ENCODE measurements around the gene NUP88. TPM values are rescaled to one million over a fixed set of nuclear protein-coding genes. Genes with fewer than 3 reads are reported as not detected.

The NUP88 gene
- total RNA-seq, 1 donor from 2014 or later, result 45.1 TPM

DNA sequence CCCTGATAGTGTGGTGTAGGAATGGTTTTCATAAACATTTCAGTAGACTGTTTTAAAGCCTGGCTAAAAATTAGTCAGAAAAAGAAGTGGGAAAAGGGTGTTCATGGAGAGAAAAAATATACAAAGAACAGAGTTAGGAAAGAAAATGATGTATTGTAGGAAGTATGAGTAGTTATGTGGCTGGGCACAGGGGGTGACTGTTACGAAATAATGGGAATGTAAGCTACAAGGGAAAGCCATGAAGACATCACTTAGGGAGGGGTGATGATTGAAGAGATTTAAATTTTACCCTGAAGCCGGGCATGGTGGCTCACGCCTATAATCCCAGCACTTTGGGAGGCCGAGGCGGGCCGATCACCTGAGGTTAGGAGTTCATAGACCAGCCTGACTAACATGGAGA lies 55.3 kb downstream of the NUP88 start:
- no peak for DNase-seq (ENCODE audit: low spot score)
- intact Hi-C loops (cut with DNase I), result no loop called here

DNA sequence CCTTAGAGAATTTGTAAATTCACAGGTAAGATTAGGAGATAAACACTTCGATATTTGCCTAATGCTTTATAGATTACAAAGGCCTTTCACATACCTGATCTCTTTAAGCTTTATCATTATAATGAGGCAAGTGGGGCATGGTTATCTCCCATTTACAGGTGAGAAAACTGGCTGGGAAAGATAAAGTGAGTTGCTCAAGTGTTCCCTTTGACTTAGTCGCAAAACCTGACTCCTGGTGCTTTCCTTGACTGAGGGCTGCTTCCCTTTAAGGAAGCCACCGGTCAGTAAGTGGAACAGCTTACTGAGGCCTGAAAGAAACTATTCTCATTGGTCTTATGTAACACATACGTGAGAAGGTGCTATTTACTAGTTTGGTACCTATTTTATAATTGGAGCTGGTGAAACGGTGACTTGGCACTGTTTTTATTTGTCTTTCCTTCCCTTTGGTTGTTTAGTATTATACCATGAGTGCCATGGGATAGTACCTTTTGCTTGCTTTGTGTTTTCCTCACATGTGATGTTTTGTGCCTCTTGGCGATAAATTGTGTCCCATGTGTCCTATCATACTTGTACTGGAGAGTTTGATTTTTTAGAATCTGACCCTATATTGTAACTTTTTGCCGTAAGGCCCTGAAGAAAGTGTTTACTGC lies 57.2 kb downstream of the NUP88 start:
- intact Hi-C loops (cut with DNase I), result no loop called here
- DNase-seq (ENCODE audit: low spot score), result no peak

DNA sequence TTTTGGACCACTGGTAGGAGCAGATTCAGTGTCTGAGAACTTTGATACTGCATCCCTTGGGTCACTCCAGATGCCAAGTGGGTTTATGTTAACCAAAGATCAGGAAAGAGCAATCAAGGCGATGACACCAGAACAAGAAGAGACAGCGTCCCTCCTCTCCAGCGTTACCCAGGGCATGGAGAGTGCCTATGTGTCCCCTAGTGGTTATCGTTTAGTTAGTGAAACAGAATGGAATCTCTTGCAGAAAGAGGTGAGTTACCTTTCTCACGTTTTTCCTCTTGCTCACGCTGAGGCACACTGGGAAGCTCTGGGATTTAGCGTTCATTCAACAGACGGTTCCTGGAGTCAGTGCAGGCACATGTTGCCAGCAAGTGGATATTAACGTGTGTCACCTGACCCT lies 58.0 kb downstream of the NUP88 start:
- intact Hi-C loops (cut with DNase I), result no loop called here

DNA sequence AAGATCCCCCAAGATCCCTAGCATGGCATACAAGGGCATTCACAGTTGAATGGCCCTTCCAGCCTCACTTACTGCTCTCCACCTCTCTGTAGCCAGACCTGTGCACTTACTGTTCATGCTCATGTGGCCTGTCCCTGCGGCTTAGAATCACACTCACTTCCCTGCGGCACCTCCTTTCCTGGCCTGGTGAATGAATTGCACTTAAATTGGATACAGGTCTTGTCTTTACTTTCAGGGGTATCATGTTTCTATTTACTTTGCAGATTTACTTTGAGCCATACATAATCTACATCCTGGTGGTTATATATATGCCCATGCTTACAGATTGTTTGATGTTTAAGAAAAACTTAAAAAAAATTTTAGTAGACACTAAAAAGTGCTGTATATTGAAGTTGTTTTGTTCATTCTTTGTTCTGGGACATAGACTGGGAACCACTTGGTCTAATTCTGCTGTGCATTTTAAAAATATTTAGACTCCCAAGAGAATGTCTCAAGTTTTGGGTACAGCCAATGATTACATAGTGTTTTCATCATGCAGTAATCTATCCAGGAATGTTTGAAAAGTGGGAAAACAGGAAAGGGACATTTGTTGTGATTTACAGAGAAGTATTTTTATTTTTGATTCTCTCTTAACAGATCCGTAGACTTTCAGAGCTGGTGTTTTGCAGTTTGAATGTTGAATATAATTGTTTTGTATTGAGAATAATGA lies 63.9 kb downstream of the NUP88 start:
- no peak for DNase-seq (ENCODE audit: low spot score)
- intact Hi-C loops (cut with DNase I), result no loop called here

More for the DNA sequence above, 58.0 kb downstream of the NUP88 start:
- DNase-seq (ENCODE audit: low spot score), result no peak

DNA sequence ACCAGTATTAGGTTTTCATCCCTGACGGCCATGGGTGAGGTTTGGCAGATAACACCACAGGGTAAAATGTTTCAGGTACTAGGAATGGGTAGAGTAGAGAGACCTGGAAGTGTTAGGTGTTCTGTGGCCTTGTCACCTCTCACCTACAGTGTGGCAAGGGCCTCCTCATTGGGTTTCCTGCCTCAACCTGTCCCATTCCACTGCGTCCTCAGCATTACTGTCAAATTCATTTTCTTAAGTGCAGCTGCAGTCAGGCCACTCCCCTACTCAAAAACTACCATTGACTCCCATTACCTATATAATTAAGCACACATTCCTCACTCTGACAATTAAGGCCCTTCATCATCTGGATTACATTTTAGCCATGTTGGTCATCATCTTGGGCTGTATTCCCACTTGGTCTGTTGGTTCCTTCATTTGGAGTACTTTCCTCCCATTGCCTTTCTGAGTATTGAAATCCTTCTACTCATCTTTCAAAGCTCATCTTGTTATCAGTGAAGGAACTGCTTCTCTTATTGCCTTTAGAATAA lies 64.5 kb downstream of the NUP88 start:
- intact Hi-C loops (cut with DNase I), result no loop called here
- DNase-seq (ENCODE audit: low spot score), result no peak

DNA sequence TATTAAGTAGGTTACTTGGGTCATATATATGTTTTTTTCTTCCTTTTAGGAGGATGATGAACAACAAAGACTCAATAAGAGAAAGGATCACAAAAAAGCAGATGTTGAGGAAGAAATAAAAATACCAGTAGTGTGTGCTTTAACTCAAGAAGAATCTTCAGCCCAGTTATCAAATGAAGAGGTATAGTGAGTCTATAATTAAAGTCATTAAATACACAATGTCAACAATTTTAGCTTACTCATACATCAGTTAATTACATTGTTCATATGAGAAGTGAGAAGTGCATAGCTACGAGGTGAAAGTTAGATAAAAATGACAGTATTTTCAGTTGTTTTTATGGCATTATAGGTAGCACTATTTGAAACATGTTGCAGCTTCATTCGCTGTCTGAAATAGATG lies 65.2 kb downstream of the NUP88 start:
- intact Hi-C loops (cut with DNase I), result no loop called here
- no peak for DNase-seq (ENCODE audit: low spot score)

DNA sequence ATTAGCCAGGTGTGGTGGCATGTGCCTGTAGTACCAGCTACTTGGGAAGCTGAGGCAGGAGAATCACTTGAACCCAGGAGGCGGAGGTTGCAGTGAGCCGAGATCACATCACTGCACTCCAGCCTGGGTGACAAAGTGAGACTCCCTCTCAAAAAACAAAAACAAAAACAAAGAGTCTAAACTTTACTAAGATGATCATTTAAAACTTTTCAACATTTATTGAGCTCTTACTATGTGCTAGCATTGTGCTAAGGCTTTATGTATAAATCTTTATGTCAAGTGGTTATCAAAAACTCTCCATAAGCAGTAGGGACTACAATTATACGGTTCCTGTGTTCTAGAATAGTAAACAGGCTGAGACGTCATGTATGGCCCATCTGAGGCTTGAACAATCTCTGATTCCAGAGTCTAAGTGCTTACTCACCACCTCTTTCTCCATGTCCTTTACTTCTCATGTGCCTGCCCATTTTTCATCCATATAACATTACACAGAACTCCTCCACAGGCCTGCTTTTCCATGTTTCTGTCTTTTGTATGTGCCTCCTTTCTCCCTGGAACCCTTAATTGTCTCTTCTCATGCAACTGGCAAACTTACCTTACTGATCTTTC lies 66.7 kb downstream of the NUP88 start:
- no peak for DNase-seq (ENCODE audit: low spot score)
- intact Hi-C loops (cut with DNase I), result no loop called here

DNA sequence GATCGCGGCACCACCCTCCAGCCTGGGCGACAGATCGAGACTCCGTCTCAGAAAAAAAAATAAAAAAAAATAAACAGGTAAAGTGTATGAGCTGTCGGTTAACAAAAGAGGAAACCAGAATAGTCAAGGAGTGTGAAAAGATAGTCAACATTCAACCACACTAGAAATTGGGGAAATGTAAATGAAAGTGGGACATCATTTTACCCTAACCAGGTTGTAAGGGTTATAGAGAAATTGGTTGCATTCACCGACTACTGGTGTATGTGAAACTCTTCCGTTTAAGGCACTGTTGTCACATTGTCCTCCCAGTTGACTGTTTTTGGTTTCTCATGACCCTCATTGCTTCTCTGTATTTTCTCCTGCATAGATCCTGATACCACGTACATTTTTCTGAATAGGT lies 74.5 kb downstream of the NUP88 start:
- DNase-seq (ENCODE audit: low spot score), result no peak
- intact Hi-C loops (cut with DNase I), result no loop called here

Other genes starting within 250 kb of the NUP88 start
- gene ZNF594, start 227.8 kb downstream of the NUP88 start, total RNA-seq, result 5.8 TPM
- gene SCIMP, start 184.8 kb downstream of the NUP88 start, total RNA-seq, result 0.62 TPM
- gene RABEP1, start 137.4 kb downstream of the NUP88 start, total RNA-seq, result 65.2 TPM
- 30.0 TPM for gene RPAIN, start 520 bp upstream of the NUP88 start, total RNA-seq
- gene C1QBP, start 19.5 kb upstream of the NUP88 start, total RNA-seq, result 101 TPM
- gene DHX33, start 49.3 kb upstream of the NUP88 start, total RNA-seq, result 6.3 TPM
- 32.8 TPM for gene DERL2, start 66.5 kb upstream of the NUP88 start, total RNA-seq
- gene MIS12, start 66.9 kb upstream of the NUP88 start, total RNA-seq, result 12.5 TPM
- gene NLRP1, start 164.8 kb upstream of the NUP88 start, total RNA-seq, result 11.7 TPM

Data from cardiac septum (tissue), 1 donor.